Measurements from ENCODE around the gene GABRA4.

Gene GABRA4

GRCh38 chr4:46924789-46925529, 68.4 kb downstream of the GABRA4 start:
- DNase-seq, result no peak

GRCh38 chr4:46922205-46922604, 71.2 kb downstream of the GABRA4 start:
- no peak for DNase-seq

- no peak for DNase-seq
Measured at GRCh38 chr4:46909078-46909477, 84.3 kb downstream of the GABRA4 start, which contains the start of gene COX7B2. Gene COX7B2, minus strand, starts transcription at chr4:46909245. Its CDS starts 174,053 bp downstream, at chr4:46735192.

GRCh38 chr4:46908148-46908547, 85.2 kb downstream of the GABRA4 start:
- DNase-seq, result no peak

GRCh38 chr4:46900082-46900481, 93.3 kb downstream of the GABRA4 start:
- no peak for DNase-seq

GRCh38 chr4:46894826-46895225, 98.6 kb downstream of the GABRA4 start:
- DNase-seq, result no peak

GRCh38 chr4:46890056-46890455, 103.3 kb downstream of the GABRA4 start:
- DNase-seq, result no peak

GRCh38 chr4:46889410-46889809, 104.0 kb downstream of the GABRA4 start:
- no peak for DNase-seq

GRCh38 chr4:46886711-46887110, 106.7 kb downstream of the GABRA4 start:
- no peak for DNase-seq

- no peak for DNase-seq
Measured at GRCh38 chr4:46878641-46879040, 114.7 kb downstream of the GABRA4 start.

GRCh38 chr4:46874811-46875210, 118.6 kb downstream of the GABRA4 start:
- DNase-seq, result no peak

- DNase-seq, result no peak
Measured at GRCh38 chr4:46870411-46870810, 123.0 kb downstream of the GABRA4 start.

Data from central memory CD4-positive, alpha-beta T cell (primary cell).